Left colon (tissue), 2 donors: ENCODE measurements around the gene CREG1. TPM values are rescaled to one million over a fixed set of nuclear protein-coding genes. Genes with fewer than 3 reads are reported as not detected.
A peak's percentile ranks its signal among the peaks of the same experiment; 100 is the strongest.
"Not testable (repeated sequence)": the region's sequence is repeated elsewhere in the genome, so short reads cannot be mapped to it uniquely, and the experiment has no call there.

ENCODE experiments used
- ATAC-seq: fragments of 200-7000 bp; cut with Tn5 transposase; one replicate; pipeline ENCODE4 v1.9.1; 2020; ENCODE audit warnings: mild to moderate bottlenecking, moderate library complexity
- DNase-seq, 2 donors: peaks; one replicate each; pipeline ENCODE4 v3.0.0-alpha.2; 2020
- intact Hi-C, 2 donors: fragments of 100-400 bp; cut with DNase I in 1 of 2; cut with micrococcal nuclease in 1 of 2; formaldehyde crosslinking; loops; one replicate each; pipeline versions ENCODE4 v1.11.2 to v1.14.0; 2022; cut with DNase I, micrococcal nuclease
- long read RNA-seq: library from polyadenylated mRNA; unstranded; transcript quantifications from one replicate; pipeline ENCODE4 v2.0.0, GENCODE V29; 2021
- total RNA-seq, 2 donors: library from RNA; stranded (reverse); fragmentation: NEBNext Ultra II Directional; extraction: Animal tissue kit (Norgen Biotek cat#: 25700); gene quantifications; one replicate each; pipeline ENCODE4 v1.2.1, GENCODE V29; 2021
- donor health status: DM: no; HTN: no; CAD: no.
- donor health status: DM: yes; HTN: yes; CAD: no.

Gene CREG1
- total RNA-seq, result 10 to 100 TPM; 48.9 to 67.9 TPM
- long read RNA-seq, transcript CREG1-201 (4 exons, 1,974 nt), result major isoform, 175 of 182 reads
- long read RNA-seq, partial matches to known transcripts, result 2 of 182 reads
- long read RNA-seq, other reads (novel, unspliced or antisense), result 5 of 182 reads

DNA sequence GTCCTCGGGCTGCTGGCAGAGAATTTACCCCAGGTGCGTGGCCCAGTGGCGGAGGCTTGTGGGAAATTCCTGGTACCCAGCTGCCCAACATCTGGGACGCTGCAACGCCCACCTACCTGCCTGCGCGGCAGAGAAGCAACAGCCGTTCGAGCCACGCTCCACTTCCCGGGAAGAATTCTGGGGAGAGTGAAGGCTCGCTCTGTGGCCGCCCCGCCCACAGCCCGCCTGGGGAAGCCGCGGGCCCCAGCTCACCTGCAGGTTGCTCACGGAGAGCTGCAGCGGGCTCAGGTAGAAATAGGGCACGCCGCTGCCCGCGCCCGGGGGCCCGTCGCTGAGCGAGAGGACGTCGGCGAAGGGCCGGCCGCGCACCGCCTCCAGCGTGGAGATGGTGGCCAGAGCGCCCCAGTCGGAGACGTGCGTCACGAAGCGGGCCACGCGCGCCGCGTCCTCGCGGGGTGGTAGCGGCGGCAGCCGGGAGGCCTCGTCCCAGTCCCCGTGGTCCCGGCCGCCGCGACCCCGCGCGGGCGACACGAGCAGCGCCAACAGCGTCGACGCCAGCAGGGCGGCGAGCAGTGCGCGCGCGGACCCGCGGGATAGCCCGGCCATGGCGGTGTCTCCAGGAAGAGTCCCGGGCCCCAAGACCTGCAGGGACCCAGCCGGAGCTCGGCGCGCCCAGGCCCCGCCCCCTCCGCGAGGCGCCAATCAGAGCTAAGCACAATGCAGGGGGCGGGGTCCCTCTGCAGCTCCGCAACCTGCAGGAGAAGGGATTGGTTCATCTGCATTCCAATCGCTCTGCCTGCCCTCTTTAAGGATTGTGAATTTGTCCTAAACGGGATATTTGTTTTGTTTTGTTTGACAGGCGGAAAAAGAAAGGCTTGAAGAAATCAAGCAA lies at the start of gene CREG1:
Gene CREG1 (minus strand): TSS at position 627 of the 892 bp plus-strand sequence.
- peak; percentile 97 for ATAC-seq
- peak; percentile 95 to 96 for DNase-seq
- intact Hi-C loops, result no loop called here

DNA sequence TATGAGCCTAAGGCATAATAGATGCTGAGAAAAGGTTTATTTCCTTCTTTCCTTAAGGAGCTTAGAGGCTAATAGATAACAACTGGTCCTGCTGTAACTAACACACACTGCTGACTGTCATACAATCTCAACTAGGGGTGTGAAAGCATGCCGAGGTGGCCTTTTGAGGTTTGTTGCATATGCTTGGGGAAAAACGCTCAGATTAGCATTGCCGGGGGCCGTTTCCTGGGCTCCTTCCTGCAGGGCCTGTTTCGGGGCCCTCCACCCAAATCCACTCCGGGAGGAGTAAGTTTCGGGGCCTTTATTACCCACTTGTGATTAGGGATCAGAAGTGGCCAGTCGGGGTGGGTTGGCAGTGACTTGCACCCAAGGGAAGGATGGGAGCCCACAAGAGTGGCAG lies 49.3 kb upstream of the CREG1 start:
- no peak for DNase-seq

DNA sequence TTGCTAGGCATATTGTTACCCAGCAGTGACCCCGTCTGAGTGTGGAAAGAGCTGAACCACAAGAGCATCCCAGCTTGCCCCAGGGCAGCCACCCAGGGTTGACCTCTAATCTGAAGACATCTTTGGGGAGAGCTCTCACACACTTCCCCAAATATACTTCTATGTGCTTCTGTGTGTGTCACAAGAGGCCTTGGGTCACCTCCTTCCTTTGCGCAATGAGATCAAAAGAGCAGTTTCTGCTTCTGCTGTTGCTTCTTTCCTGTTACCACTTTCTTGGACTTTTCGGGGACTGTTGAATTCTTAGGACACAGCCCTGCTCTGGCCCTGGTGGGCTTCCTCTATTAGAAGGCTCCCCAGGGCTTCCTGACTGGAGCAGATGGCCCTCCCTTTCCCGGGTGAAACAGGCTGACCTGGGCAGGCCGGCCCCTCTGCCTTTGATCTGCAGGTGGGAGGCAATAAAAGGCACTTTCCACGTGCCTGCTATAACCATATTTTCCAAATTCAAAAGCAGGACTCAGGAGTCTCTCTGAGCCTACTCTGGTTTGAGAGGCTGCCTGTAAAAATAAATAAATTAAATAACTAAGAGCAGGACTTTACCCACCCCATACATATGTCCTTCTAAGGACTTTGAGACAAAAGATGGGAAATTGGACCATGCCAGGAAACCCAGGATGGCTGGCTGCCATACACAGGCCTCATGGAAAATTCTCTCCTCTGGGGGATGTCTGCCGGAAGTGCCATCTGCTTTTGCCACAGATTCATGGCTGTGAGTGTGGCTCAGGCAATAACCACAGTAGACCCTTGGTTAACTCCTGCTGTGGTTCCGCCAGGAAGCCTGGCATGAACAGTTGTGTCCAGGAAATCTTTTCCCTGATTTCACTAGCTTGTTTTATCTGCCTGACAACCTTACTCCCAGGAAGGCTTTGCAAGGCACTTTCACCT lies 48.2 kb upstream of the CREG1 start:
- intact Hi-C loops, result loop anchor here (5.0 to 10.0 kb wide), 2 partner anchors 83 to 86 kb away; no protein-coding TSS in a partner anchor
- peak; percentile 53 for ATAC-seq
- peak in 1 of 2 donors; percentile 40 for DNase-seq

More for the DNA sequence above, 49.3 kb upstream of the CREG1 start:
- no peak for ATAC-seq
- intact Hi-C loops, result loop anchor here (5.0 to 10.0 kb wide), 2 partner anchors 82 to 84 kb away; no protein-coding TSS in a partner anchor

DNA sequence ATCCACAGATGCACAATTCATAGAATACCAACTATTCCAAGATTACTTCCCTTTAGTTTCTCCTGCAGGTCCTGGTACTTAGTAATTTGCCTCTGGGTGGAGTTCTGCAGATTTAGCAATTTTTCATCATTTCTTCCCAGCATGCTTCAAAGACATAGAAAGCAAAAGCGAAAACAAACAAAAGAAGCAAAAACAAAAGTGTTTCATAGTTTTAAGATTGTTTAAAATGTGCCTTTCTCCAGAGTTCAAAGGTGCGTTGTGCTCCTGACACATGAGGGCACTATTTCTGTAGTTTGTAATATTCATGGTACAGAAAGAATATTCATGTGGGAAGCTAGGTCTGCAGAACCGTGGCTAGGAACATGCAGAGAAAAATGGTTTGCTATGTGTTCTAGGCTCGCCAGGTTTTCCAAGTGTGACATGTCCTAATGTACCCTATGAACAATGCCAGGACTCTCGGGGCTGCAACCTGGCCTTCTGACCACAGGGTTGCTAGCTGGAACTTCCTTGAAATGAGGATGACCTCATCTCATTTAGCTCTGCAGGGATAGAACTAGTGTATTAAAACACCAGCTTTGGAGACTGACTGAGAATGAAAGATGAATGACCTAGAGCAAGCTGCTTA lies 46.5 kb upstream of the CREG1 start:
- ATAC-seq (peak; percentile 88), DNase-seq (no peak)
- intact Hi-C loops, result loop anchor here (5.0 to 10.0 kb wide), 2 partner anchors 85 to 87 kb away; no protein-coding TSS in a partner anchor

DNA sequence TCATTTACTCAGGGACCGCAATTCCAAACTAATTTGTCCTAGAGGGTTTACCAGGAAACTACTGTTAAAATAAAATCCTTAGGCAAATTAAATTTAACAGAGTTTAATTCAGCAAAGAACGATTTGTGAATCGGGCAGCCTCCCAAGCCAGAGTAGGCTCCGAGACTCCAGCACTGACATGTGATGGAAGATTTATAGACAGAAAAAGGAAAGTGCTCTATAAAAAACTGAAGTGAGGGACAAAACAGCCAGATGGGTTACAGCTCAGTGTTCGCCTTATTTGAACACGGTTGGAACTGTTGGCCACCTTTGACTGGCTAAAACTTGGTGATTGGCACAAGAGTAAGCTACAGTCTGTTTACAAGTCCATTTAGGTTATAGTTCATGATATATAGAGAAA lies 41.3 kb upstream of the CREG1 start:
- ATAC-seq (no peak), DNase-seq (no peak)
- intact Hi-C loops, result no loop called here

DNA sequence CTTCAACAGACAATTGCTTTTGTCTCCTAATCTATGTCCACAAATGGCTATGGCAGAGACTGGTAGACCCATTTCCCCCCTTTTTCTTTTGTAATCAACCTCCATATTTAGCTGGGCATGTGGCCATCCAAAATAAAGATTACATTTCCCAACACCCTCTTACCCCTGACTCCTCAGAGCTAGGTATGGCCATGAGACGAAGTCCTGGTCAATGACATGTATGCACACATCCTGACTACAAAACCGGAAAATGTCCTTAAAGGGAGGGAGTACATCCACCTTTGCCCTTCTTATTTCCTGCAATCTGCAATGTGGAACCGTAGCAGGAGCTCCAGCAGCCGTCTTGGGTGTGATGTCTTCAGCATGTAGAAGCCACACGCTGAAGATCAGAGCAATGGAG lies 40.3 kb upstream of the CREG1 start:
- intact Hi-C loops, result no loop called here
- ATAC-seq, result no peak
- DNase-seq, result no peak

DNA sequence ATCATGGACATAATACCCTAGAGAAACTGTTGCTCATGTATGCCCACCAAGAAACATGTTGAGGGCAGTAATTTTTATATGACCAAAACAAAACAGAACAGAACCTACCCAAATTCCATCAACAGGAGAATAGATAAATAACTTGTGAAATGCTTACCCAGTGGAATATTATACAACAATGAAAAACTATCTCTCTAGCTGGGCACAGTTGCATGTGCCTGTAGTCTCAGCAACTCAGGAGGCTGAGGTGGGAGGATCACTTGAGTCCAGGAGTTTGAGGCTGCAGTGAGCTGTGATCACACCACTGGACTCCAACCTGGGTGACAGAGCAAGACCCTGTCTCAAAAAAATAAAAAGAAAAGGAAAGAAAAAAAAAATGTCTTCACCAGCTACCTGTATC lies 38.9 kb upstream of the CREG1 start:
- DNase-seq, result no peak
- intact Hi-C loops, result no loop called here
- ATAC-seq, result no peak

DNA sequence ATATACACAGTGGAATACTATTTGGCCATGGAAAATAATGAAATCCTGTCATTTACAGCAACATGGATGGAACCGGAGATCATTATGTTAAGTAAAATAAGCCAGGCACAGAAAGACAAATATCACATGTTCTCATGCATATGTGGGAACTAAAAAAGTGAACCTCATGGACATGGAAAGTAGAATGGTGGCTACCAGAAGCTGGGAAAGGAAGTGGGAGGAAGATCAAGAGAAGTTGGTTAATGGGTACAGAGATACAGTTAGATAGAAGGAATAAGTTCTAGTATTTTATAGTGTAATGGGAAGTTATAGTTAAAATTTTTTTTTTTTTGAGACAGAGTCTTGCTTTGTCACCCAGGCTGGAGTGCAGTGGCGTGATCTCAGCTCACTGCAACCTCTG lies 34.8 kb upstream of the CREG1 start:
- no peak for ATAC-seq

DNA sequence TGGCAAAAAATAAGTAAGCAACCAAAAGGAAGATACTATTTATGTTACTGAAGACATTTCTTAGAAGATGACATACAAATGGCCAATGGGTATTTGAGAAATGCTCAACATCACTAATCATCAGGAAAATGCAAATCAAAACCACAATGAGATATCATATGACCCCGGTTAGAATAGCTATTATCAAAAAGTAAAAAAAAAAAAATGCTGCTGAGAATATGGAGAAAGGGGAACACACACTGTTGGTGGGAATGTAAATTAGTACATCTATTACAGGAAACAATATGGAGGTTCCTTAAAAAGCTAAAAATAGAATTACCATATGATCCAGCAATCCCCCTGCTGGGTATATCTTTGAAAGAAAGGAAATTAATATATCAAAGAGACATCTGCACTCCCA lies 34.3 kb upstream of the CREG1 start:
- no peak for DNase-seq
- ATAC-seq, result no peak
- intact Hi-C loops, result no loop called here

More for the DNA sequence above, 34.8 kb upstream of the CREG1 start:
- no peak for DNase-seq
- intact Hi-C loops, result no loop called here

DNA sequence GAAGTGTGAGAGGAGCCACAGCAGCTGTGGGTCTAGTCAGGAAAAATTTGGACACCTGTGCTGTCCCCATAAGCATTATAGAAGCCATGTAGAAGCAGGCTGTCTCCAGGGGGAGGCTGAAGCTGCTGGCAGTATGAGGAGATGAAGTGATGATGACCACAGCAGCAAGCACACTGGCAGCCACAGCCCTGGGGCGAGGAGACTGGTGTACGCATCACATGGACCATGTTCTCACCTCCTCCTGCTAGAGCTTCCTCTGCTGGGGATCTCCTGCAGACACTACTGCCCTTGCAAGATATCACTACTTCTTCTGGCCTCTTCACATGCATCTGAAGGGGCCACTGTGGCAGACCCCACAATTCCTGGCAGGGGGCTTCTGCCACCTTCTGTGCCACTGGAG lies 33.8 kb upstream of the CREG1 start:
- ATAC-seq, result no peak
- no peak for DNase-seq
- intact Hi-C loops, result no loop called here

DNA sequence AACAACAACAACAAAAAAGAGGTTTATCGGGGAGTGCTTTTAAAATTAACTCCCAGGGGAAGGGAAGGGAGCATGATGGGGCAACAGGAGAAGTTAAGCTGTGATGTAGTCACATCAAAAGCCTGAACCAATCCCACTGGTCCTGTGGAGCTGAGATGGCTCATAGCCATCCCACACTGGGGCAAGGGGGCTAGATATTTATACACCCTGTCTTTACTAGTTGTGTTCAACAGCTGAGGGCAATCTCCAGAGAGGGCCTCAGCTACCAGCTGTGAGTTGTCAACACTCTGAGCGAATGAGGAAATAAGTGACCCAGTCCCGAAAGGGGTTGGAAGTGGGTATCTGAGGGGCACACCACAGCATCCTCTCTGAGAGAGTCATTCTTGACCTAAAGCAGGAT lies 31.0 kb upstream of the CREG1 start:
- no peak for ATAC-seq
- intact Hi-C loops, result no loop called here
- DNase-seq, result no peak

DNA sequence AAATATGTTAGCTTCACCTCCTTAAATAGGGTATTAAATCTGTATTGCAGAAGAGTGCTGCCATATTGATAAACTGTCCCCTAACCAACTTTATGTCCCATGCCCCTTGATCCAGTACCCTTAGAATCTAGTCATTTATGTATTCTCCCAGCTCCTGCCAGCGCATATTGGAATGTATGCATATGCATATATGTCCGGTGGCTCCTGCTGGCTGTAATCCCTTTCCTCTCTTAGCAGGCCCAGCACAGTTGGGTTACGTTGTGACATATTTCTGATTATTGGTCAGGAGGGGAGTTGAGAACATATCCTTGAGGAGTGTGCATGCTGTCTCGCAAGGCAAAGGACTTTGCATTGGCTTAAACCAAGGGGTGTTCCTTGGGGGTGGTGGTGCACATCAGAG lies 29.2 kb upstream of the CREG1 start:
- ATAC-seq, result no peak
- intact Hi-C loops, result no loop called here
- no peak for DNase-seq

DNA sequence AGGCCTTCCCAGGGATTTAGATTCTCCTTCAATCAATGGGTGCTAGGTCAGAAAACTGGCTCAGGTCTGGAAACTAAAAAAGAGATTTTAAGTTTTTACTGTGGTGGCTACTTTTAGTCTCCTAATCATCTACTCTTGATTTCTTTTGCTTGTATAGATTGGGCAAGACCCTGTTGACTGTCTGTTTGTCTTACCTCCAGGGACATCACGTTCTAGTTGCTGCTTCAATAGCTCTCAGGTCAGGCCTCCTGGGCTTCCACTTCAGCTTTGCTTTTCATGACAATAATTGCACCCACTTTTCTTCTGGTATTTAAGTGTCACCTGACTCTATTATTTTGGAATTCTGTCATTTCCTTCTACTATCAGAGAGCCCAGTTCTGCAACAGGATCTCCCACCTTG lies 28.5 kb upstream of the CREG1 start:
- DNase-seq (no peak), ATAC-seq (no peak)
- intact Hi-C loops, result no loop called here

DNA sequence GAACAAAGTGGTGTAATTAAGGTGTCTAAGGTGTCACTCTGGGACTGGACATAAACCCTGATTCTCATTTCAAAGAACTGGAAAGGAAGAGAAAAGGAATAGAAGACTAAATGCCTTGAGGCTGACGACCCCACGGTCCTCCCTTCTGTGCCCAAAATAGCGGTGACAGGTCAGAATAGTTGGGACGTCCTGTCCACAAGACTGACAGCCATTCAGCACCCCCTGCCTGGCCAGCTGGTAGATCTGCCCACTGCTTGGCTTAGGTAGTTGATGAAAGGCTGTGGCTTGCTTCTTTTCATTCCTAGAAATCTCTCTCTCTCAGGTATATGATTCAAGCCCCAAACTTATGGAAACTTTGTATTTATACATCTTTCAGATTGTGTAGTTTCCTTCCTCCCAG lies 26.4 kb upstream of the CREG1 start:
- no peak for ATAC-seq

DNA sequence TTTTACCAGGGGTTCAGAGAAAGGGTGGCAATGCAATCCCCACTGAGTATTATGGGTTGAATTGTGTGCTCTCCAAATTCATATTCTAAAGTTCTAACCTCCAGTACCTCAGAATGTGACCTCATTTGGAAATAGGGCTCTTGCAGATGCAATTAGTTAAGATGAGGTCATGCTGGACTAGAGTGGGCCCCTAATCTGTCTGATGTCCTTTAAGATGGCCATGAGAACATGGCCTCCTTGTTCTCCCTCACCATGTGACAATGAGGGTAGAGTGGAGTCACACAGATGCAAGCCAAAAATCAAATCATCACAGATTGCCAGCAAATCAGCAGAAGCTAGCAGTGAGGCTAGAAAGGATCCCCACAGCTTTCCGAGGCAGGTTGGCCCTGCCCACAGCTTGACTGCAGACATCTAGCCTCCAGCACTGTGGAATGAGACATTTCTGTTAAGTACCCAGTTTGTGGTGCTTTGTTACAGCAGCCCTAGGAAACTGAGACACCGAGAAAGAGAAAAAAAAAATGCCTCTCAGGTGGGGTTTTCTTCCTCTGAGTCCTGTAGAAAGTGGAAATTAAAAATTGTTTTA lies 25.5 kb upstream of the CREG1 start:
- DNase-seq (no peak), ATAC-seq (no peak)
- intact Hi-C loops, result no loop called here

More for the DNA sequence above, 26.4 kb upstream of the CREG1 start:
- intact Hi-C loops, result no loop called here
- DNase-seq, result no peak

DNA sequence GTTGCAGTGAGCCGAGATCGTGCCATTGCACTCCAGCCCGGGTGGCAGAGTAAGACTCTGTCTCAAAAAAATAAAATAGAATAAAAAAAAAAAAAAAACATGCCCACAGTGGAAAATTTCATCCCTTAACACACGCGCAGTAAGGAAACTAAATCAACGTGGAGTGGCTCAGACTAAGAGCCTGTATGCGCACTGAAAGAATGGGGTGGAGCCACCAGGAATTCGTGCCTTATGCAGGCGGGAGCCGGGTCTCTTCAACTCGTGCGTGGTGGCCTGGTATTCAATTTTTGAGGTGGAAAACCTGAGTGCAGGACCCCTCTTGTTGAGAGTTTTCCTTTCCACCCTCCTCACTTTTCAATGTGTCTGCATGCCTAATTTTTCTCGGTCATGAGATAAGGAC lies 22.1 kb upstream of the CREG1 start:
- intact Hi-C loops, result no loop called here
- DNase-seq (no peak), ATAC-seq (no peak)

DNA sequence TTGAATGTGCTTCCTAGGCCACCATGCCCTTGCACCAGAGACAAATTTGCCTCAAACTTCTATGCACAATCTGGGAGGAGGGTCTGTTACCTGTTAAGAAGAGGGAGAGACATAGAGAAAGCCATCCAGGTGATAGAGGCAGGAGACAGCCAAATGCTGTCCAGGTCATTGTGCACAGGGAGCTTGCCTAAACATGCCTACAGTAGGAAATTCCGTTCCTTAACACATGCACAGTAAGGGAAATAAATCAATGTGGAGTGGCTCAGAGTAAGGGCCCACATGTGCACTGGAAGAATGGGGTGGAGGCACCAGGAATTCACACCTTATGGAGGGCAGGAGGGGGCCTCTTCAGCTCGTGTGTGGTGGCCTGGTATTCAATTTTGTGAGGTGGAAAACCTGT lies 19.5 kb upstream of the CREG1 start:
- intact Hi-C loops, result no loop called here
- no peak for DNase-seq
- ATAC-seq, result no peak

DNA sequence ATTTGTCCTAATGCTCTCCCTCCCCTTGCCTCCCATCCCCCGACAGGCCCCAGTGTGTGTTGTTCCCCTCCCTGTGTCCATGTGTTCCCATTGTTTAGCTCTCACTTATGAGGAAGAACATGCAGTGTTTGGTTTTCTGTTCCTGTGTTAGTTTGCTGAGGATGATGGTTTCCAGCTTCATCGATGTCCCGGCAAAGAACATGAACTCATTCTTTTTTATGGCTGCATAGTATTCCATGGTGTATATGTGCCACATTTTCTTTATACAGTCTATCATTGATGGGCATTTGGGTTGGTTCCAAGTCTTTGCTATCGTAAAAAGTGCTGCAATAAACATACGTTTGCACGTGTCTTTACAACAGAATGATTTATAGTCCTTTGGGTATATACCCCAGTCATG lies 17.1 kb upstream of the CREG1 start:
- ATAC-seq, DNase-seq, intact Hi-C loops: not testable (repeated sequence)

DNA sequence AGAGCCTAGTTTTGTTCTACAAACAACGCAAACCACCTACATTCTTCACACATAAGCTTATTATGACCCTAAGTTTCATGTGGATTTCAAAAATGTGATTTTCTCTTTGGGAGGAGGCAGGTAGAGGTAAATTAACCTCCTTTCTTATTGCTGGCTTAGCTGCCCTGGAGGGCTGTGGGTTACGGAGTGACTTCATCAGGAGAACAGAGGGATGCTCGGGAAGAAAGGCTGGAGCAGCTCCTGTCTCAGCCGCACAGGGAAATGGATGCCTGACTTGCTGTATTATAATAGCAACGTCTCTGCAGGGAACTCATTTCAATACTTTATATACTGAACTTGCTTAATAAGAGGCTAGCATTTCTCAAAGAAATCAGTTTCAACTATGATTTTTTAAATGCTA lies 14.1 kb upstream of the CREG1 start:
- intact Hi-C loops, result no loop called here
- no peak for DNase-seq
- no peak for ATAC-seq
